HepG2 (cell line): ENCODE data around the gene USP32. TPM values are rescaled to one million over a fixed set of nuclear protein-coding genes. Genes with fewer than 3 reads are reported as not detected.

ENCODE experiments used
- ATAC-seq: fragments of 200-7000 bp; cut with Tn5 transposase; 3 replicates; pipeline ENCODE4 v1.9.1; 2020; ENCODE audit warnings: mild to moderate bottlenecking, moderate library complexity
- BruUV-seq: library from RNA; stranded (reverse); fragments of 400-500 nt; replicated peaks from 2 replicates; lab custom pipeline; 2021; lab: Mats Ljungman, UMichigan
- CTCF ChIA-PET: fragments of 300-600 bp; formaldehyde crosslinking; extraction: SDS; loops from one replicate; lab custom pipeline; 2021; ENCODE audit warnings: low total read pairs, inconsistent platforms, low intra/inter-chr PET ratio; lab: Yijun Ruan, JAX
- POLR2A ChIA-PET: fragments of 350-600 bp; sonication (Branson Sonifier 250); formaldehyde crosslinking; loops from one replicate; lab custom pipeline; 2020; ENCODE audit warnings: antibody characterized with exemption, inconsistent platforms; lab: Yijun Ruan, JAX
- DNase-seq: peaks from one replicate; pipeline ENCODE4 v3.0.0-alpha.2; 2015; ENCODE audit warnings: low spot score
- FAIRE-seq: peaks from 3 replicates; lab custom pipeline; 2011; peaks lifted over from hg19 to GRCh38; lab: Jason Lieb, UNC
- H2AFZ ChIP-seq: one replicate; pipeline ENCODE4 v1.6.1; 2011; ENCODE audit warnings: low read length, inconsistent platforms
- H3K27ac ChIP-seq: fragments of 300-600 bp; 3 replicates; pipeline ENCODE4 v1.8.0; 2011; ENCODE audit warnings: mixed run types, mild to moderate bottlenecking, mixed read lengths, low read length, inconsistent platforms; ENCODE audit not compliant: insufficient read depth; ENCODE audit errors: extremely low read length
- H3K27me3 ChIP-seq, 2 experiments: fragments of 200-600 bp in 1 of 2; 2 replicates in 1 of 2; 3 replicates in 1 of 2; pipeline versions ENCODE4 v1.6.0 to v1.8.0; 2011; ENCODE audit warnings: low read length in 2 of 2, mild to moderate bottlenecking in 2 of 2, moderate library complexity in 2 of 2, inconsistent platforms in 1 of 2; ENCODE audit not compliant: insufficient read depth in 2 of 2, control insufficient read depth in 1 of 2
- H3K36me3 ChIP-seq, 2 experiments: fragments of 200-600 bp in 1 of 2; replicated peaks in 1 of 2; 2 replicates in 1 of 2; 3 replicates in 1 of 2; pipeline versions ENCODE4 v1.5.1 to v1.8.0; 2011; ENCODE audit warnings: low read length in 2 of 2, inconsistent platforms in 1 of 2; ENCODE audit not compliant: insufficient read depth in 2 of 2, control insufficient read depth in 1 of 2
- H3K4me1 ChIP-seq: 2 replicates; pipeline ENCODE4 v1.5.1; 2012; ENCODE audit warnings: low read length, inconsistent platforms; ENCODE audit not compliant: insufficient read depth
- H3K4me2 ChIP-seq: 2 replicates; pipeline ENCODE4 v1.6.0; 2011; ENCODE audit warnings: low read depth, low read length, inconsistent platforms
- H3K4me3 ChIP-seq, 3 experiments: fragments of 200-600 bp in 1 of 3; sonication (generic), shearing (Covaris generic) in 1 of 3; replicated peaks in 1 of 3; 2 replicates each; pipeline ENCODE4 v1.5.1; 2011 to 2016; ENCODE audit warnings: low read length in 3 of 3, inconsistent platforms in 2 of 3, low read depth in 2 of 3, mild to moderate bottlenecking in 2 of 3, control low read depth in 1 of 3, mixed read lengths in 1 of 3; ENCODE audit not compliant: insufficient read depth in 1 of 3
- H3K79me2 ChIP-seq: one replicate; pipeline ENCODE4 v1.6.1; 2011; ENCODE audit warnings: low read length, inconsistent platforms; ENCODE audit not compliant: insufficient read depth
- H3K9ac ChIP-seq: 2 replicates; pipeline ENCODE4 v1.6.0; 2011; ENCODE audit warnings: mild to moderate bottlenecking, low read depth, low read length, inconsistent platforms; ENCODE audit not compliant: insufficient read depth
- H3K9me3 ChIP-seq: 2 replicates; pipeline ENCODE4 v1.5.1; 2012; ENCODE audit warnings: mild to moderate bottlenecking, low read length
- H4K20me1 ChIP-seq: 2 replicates; pipeline ENCODE4 v1.6.0; 2011; ENCODE audit warnings: inconsistent platforms, mild to moderate bottlenecking, low read length, moderate library complexity; ENCODE audit not compliant: insufficient read depth
- ATF1 ChIP-seq: IDR thresholded peaks from 2 replicates; pipeline ENCODE4 v1.6.1; 2016; ENCODE audit warnings: mild to moderate bottlenecking, control low read depth
- ELF3 ChIP-seq: IDR thresholded peaks from 2 replicates; pipeline ENCODE4 v1.6.1; 2016; ENCODE audit warnings: missing genetic modification reagents, missing compliant biosample characterization
- ETV6 ChIP-seq: sonication (generic); formaldehyde crosslinking; conservative IDR thresholded peaks from 2 replicates; pipeline ENCODE4 v1.4.0; 2020; ENCODE audit warnings: missing genetic modification reagents
- ZNF550 ChIP-seq: sonication (generic); formaldehyde crosslinking; IDR thresholded peaks from 2 replicates; pipeline ENCODE4 v1.4.0; 2020; ENCODE audit warnings: mild to moderate bottlenecking, missing genetic modification reagents, borderline replicate concordance
- ZNF556 ChIP-seq: sonication (generic); formaldehyde crosslinking; IDR thresholded peaks from 2 replicates; pipeline ENCODE4 v1.4.0; 2020; ENCODE audit warnings: mild to moderate bottlenecking, missing genetic modification reagents, borderline replicate concordance
- ZNF768 ChIP-seq: sonication (generic); formaldehyde crosslinking; IDR thresholded peaks from 2 replicates; pipeline ENCODE4 v1.4.0; 2020; ENCODE audit warnings: missing genetic modification reagents
- WGBS: methylation state at CpG from one replicate; pipeline ENCODE4 v1.1.6; 2017; ENCODE audit warnings: low lambda C conversion rate; 5-methylcytosine and 5-hydroxymethylcytosine counted together
- in situ Hi-C: cut with HindIII; loops from 2 replicates; pipeline ENCODE4 v1.10.0; 2017; ENCODE audit warnings: low pct_unique_long_range_greater_than_20kb; ENCODE audit not compliant: extremely low pct_ligation_motif_present
- intact Hi-C: fragments of 100-400 bp; cut with micrococcal nuclease; formaldehyde crosslinking; loops from one replicate; pipeline ENCODE4 v1.10.0; 2022; ENCODE audit not compliant: unreplicated experiment
- polyA plus RNA-seq, 8 experiments: library from polyadenylated mRNA; depleted of rRNA in 3 of 8; stranded (reverse) in 7 of 8; unstranded in 1 of 8; fragments of >200 nt; fragmentation: Illumina TruSeq in 4 of 8; extraction: Trizol in 4 of 8; gene quantifications; 2 replicates each; pipeline versions ENCODE4 v1.2.1 to v1.2.3, GENCODE V29; 2011 to 2016; ENCODE audit warnings: low read depth in 4 of 8, missing spikeins in 1 of 8, mixed read lengths in 1 of 8; ENCODE audit not compliant: insufficient read depth in 1 of 8
- total RNA-seq, 5 experiments: library from RNA; depleted of rRNA; stranded (reverse); fragments of >200 nt; fragmentation: Illumina TruSeq; extraction: Trizol; gene quantifications; 2 replicates each; pipeline ENCODE4 v1.2.3, GENCODE V29; 2016; ENCODE audit warnings: low read depth in 1 of 5
- TF ChIP-seq, protein P1 (sequence below): IDR thresholded peaks from 2 replicates; pipeline ENCODE4 v1.6.1; 2016; ENCODE audit warnings: missing compliant biosample characterization, missing genetic modification reagents, borderline replicate concordance
- TF ChIP-seq, protein P2 (sequence below): sonication (generic); formaldehyde crosslinking; IDR thresholded peaks from 2 replicates; pipeline ENCODE4 v1.5.0; 2020; ENCODE audit warnings: mild to moderate bottlenecking, missing genetic modification reagents
- TF ChIP-seq, protein P3 (sequence below): sonication (generic); formaldehyde crosslinking; IDR thresholded peaks from 2 replicates; pipeline ENCODE4 v1.4.0; 2020; ENCODE audit warnings: low read depth, missing genetic modification reagents
- TF ChIP-seq, protein P4 (sequence below): sonication (generic); formaldehyde crosslinking; IDR thresholded peaks from 2 replicates; pipeline ENCODE4 v1.9.0; 2022; ENCODE audit warnings: missing genetic modification reagents, mild to moderate bottlenecking, borderline replicate concordance

Gene USP32
- total and polyA plus RNA-seq, 2 of the 13 experiments (the other 11 are each of a cell fraction or from before 2014, with no cell fraction given): 24.9 to 39.9 TPM

DNA sequence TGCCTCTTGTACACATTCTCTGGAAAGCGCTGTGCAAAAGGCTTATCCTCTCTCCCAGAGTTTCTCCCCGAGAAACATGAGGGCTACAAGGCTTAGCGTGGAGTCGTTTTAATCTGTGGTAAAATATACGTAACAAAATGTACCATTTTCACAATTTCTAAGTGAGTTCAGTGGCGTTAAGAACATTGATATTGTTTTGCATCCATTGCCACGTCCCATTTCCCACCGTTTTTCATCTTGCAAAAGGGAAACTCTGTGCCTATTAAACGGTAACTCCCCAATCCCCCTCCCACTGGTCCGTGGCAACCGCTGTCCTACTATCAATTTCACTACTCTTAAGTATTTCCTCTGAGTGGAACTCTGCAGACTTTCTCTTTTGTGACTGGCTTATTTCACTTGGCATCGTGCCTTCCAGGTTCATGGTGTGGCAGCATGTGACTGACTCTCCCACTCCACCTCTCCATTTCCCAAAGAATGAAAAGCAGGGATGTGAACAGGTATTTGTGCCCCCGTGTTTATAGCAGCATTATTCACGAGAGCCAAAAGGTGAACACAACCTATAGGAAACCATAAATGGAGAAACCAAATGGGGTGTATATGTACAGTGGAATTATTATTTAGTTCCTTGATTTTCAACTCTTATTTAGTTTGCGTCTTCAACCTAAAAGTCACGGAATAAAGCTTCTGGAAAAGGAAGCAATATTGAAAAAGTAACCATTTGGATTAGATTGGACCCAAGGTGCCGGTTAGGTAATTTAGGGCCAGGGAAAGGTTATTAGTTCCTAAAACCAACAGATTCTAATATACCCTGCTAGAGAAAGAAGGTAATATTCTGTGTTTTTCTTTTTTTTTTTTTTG is 1.1 kb upstream of the USP32 start (continued):
- TF ChIP-seq, protein P1, sequence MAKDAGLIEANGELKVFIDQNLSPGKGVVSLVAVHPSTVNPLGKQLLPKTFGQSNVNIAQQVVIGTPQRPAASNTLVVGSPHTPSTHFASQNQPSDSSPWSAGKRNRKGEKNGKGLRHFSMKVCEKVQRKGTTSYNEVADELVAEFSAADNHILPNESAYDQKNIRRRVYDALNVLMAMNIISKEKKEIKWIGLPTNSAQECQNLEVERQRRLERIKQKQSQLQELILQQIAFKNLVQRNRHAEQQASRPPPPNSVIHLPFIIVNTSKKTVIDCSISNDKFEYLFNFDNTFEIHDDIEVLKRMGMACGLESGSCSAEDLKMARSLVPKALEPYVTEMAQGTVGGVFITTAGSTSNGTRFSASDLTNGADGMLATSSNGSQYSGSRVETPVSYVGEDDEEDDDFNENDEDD (CRISPR knock-in tag): peak; percentile 63; the same call in 1 of the 2 replicates

DNA sequence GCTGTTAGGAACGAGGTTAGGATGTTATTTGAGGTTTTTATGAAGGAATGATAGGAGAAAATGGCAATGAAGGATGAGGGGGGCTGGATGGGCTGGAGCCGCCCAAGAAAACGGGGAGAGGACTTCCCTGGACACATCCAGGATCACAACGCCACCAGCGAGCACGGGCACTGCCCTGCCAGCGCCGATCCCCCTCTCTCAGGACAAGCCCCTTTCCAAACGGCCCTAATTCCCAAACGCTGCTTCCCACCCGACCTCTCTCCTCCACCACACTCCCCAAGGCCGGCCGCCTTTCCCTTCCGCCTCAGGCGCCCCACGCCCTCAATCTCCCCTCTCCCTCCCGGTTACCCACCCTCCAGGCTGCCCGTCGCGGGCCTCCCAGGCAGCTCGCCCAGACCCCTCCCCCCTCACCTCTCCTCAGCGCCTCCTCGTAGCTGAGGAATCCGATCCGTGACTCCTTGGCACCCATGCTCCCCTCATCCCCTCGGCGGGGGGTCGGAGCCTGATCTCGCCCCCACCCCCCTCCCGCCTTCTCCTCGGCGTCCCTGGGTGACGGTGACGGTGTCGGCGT is 377 bp downstream of the USP32 start:
- no peak for DNase-seq
- H3K4me2 ChIP-seq: peak overlapping the region; percentile 95
- H3K79me2 ChIP-seq: peaks cover 45% of the 10 kb centered on the region
- BruUV-seq: no TSS peak
- no peak overlapping the region for H2AFZ ChIP-seq
- no peaks in the 10 kb centered on the region for H4K20me1 ChIP-seq
- intact Hi-C loops (loop anchor here (2.0 kb wide), 1 partner anchor 35 kb away; no protein-coding TSS in a partner anchor), in situ Hi-C loops (no loop called here)
- peak overlapping the region; percentile 95 for H3K27ac ChIP-seq
- no peak for FAIRE-seq
- H3K36me3 ChIP-seq: no peaks in the 10 kb centered on the region
- H3K9me3 ChIP-seq: no peaks in the 10 kb centered on the region
- POLR2A ChIA-PET: interaction anchor here (0.7 to 2.7 kb wide), 25 partner anchors 9 to 1471 kb away, joined by 3 to 30 read pairs (median 4); partner anchors contain the start of genes APPBP2, BCAS3, BRIP1 and HEATR6
- H3K27me3 ChIP-seq: no peaks in the 10 kb centered on the region; a peak in 1 of 5 replicates
- peaks cover 49% of the 10 kb centered on the region for H3K4me1 ChIP-seq
- peak; percentile 62 for ATAC-seq
- peak overlapping the region; percentile 96 for H3K9ac ChIP-seq
- H3K4me3 ChIP-seq: peak overlapping the region; percentile 90 to 100 (median 90)
- CTCF ChIA-PET: no interaction called here
- WGBS: 2% methylated on average over 36 of the region's 36 CpGs
- TF ChIP-seq ELF3 (CRISPR knock-in tag): no peak
- TF ChIP-seq, protein P2, sequence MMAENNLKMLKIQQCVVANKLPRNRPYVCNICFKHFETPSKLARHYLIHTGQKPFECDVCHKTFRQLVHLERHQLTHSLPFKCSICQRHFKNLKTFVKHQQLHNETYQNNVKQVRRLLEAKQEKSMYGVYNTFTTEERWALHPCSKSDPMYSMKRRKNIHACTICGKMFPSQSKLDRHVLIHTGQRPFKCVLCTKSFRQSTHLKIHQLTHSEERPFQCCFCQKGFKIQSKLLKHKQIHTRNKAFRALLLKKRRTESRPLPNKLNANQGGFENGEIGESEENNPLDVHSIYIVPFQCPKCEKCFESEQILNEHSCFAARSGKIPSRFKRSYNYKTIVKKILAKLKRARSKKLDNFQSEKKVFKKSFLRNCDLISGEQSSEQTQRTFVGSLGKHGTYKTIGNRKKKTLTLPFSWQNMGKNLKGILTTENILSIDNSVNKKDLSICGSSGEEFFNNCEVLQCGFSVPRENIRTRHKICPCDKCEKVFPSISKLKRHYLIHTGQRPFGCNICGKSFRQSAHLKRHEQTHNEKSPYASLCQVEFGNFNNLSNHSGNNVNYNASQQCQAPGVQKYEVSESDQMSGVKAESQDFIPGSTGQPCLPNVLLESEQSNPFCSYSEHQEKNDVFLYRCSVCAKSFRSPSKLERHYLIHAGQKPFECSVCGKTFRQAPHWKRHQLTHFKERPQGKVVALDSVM (CRISPR knock-in tag): no peak
- TF ChIP-seq, protein P3, sequence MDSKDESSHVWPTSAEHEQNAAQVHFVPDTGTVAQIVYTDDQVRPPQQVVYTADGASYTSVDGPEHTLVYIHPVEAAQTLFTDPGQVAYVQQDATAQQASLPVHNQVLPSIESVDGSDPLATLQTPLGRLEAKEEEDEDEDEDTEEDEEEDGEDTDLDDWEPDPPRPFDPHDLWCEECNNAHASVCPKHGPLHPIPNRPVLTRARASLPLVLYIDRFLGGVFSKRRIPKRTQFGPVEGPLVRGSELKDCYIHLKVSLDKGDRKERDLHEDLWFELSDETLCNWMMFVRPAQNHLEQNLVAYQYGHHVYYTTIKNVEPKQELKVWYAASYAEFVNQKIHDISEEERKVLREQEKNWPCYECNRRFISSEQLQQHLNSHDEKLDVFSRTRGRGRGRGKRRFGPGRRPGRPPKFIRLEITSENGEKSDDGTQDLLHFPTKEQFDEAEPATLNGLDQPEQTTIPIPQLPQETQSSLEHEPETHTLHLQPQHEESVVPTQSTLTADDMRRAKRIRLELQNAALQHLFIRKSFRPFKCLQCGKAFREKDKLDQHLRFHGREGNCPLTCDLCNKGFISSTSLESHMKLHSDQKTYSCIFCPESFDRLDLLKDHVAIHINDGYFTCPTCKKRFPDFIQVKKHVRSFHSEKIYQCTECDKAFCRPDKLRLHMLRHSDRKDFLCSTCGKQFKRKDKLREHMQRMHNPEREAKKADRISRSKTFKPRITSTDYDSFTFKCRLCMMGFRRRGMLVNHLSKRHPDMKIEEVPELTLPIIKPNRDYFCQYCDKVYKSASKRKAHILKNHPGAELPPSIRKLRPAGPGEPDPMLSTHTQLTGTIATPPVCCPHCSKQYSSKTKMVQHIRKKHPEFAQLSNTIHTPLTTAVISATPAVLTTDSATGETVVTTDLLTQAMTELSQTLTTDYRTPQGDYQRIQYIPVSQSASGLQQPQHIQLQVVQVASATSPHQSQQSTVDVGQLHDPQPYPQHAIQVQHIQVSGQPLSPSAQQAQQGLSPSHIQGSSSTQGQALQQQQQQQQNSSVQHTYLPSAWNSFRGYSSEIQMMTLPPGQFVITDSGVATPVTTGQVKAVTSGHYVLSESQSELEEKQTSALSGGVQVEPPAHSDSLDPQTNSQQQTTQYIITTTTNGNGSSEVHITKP (CRISPR knock-in tag): 0 out of 2 replicates have a peak, but pooled peaks have one; percentile 3
- TF ChIP-seq ETV6 (CRISPR knock-in tag): peak; percentile 56; the same call in 1 of the 2 replicates
- no peak for TF ChIP-seq ZNF550 (CRISPR knock-in tag)
- TF ChIP-seq ATF1: no peak
- TF ChIP-seq, protein P4, sequence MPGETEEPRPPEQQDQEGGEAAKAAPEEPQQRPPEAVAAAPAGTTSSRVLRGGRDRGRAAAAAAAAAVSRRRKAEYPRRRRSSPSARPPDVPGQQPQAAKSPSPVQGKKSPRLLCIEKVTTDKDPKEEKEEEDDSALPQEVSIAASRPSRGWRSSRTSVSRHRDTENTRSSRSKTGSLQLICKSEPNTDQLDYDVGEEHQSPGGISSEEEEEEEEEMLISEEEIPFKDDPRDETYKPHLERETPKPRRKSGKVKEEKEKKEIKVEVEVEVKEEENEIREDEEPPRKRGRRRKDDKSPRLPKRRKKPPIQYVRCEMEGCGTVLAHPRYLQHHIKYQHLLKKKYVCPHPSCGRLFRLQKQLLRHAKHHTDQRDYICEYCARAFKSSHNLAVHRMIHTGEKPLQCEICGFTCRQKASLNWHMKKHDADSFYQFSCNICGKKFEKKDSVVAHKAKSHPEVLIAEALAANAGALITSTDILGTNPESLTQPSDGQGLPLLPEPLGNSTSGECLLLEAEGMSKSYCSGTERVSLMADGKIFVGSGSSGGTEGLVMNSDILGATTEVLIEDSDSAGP (CRISPR knock-in tag): no peak
- TF ChIP-seq ZNF556 (CRISPR knock-in tag): peak; percentile 21; the same call in 1 of the 2 replicates
- TF ChIP-seq ZNF768: peak; percentile 45; the same call in 1 of the 2 replicates
